Measurements from ENCODE around the gene GABRG2.

- TF ChIP-seq CTCF (IDR thresholded peaks at IDR 0.05) = no peak
- TF ChIP-seq POLR2A (IDR thresholded peaks at IDR 0.05) = no peak
These were observed 11.2 kb downstream of the GABRG2 start for GRCh38 chr5:162078805-162079204.
